SW 1271 (cell line): ENCODE data around the gene OTOS.

Source experiments
- DNase-seq, 2 experiments: peaks; one replicate each; lab custom pipeline; 2025; lab: John Stamatoyannopoulos, UW

The OTOS gene

GRCh38 chr2:240151477-240152031 lies 11.1 kb upstream of the OTOS start:
- no peak for DNase-seq

GRCh38 chr2:240149943-240150784 lies 9.7 kb upstream of the OTOS start:
- peak in 1 of 2 experiments; percentile 35 for DNase-seq

- DNase-seq: no peak
These were observed 7.6 kb upstream of the OTOS start for GRCh38 chr2:240147911-240148587.

- no peak for DNase-seq
These were observed 6.9 kb upstream of the OTOS start for GRCh38 chr2:240147382-240147781.

GRCh38 chr2:240146627-240147278 lies 6.3 kb upstream of the OTOS start:
- no peak for DNase-seq

- DNase-seq: no peak
These were observed 5.7 kb upstream of the OTOS start for GRCh38 chr2:240146141-240146561.

- DNase-seq: no peak
These were observed 5.0 kb upstream of the OTOS start for GRCh38 chr2:240145461-240145860.

GRCh38 chr2:240144649-240145261 lies 4.3 kb upstream of the OTOS start:
- DNase-seq: no peak

GRCh38 chr2:240143801-240144648 lies 3.6 kb upstream of the OTOS start:
- peak in 1 of 2 experiments; percentile 39 for DNase-seq

GRCh38 chr2:240143276-240143675 lies 2.8 kb upstream of the OTOS start:
- DNase-seq: no peak

- DNase-seq: no peak
These were observed 2.4 kb upstream of the OTOS start for GRCh38 chr2:240142859-240143258.

- no peak for DNase-seq
These were observed 1.9 kb upstream of the OTOS start for GRCh38 chr2:240142256-240142775.

GRCh38 chr2:240141736-240142135 lies 1.3 kb upstream of the OTOS start:
- no peak for DNase-seq

- no peak for DNase-seq
These were observed 462 bp upstream of the OTOS start for GRCh38 chr2:240140920-240141319.

GRCh38 chr2:240139666-240140393 lies 628 bp downstream of the OTOS start:
- no peak for DNase-seq

GRCh38 chr2:240139011-240139441 lies 1.4 kb downstream of the OTOS start:
- DNase-seq: no peak

GRCh38 chr2:240138254-240138984 lies 2.0 kb downstream of the OTOS start:
- DNase-seq: no peak

GRCh38 chr2:240137596-240138253 lies 2.7 kb downstream of the OTOS start:
- no peak for DNase-seq
